ENCODE data around the gene RPS25. TPM values are rescaled to one million over a fixed set of nuclear protein-coding genes. Genes with fewer than 3 reads are reported as not detected.
A peak's percentile ranks its signal among the peaks of the same experiment; 100 is the strongest.
"Not testable (repeated sequence)": the region's sequence is repeated elsewhere in the genome, so short reads cannot be mapped to it uniquely, and the experiment has no call there.

Gene RPS25
- total RNA-seq, 2 experiments from 2014 or later: 1,901 to 1,911 TPM

- Mint-ChIP-seq H3K9me3 (no peaks in the 10 kb centered on the region), H3K27ac (no peak overlapping the region), H3K4me1 (ENCODE audit: low read depth) (peaks cover 22% of the 10 kb centered on the region), H3K4me3 (no peak overlapping the region), H3K36me3 (ENCODE audit: low read depth) (no peaks in the 10 kb centered on the region), H3K27me3 (no peaks in the 10 kb centered on the region)
- intact Hi-C loops (cut with micrococcal nuclease): no loop called here
- POLR2A ChIA-PET: interaction anchor here (0.6 to 1.8 kb wide), 4 partner anchors 10 to 1088 kb away, joined by 3 to 6 read pairs (median 4); partner anchors contain the start of gene HMBS
- ATAC-seq (no peak), DNase-seq (no peak)
- CTCF ChIA-PET: interaction anchor here (0.7 to 1.1 kb wide), 2 partner anchors 18 to 135 kb away, joined by 3 read pairs; no protein-coding TSS in a partner anchor
- no peak for TF ChIP-seq CTCF (IDR thresholded peaks at IDR 0.05)
These were observed 43.1 kb upstream of the RPS25 start for GRCh38 chr11:119061256-119061655.

- H3K9me3 Mint-ChIP-seq; intact Hi-C loops (cut with micrococcal nuclease); CTCF ChIA-PET; ATAC-seq; H3K27ac Mint-ChIP-seq; DNase-seq; H3K27me3 Mint-ChIP-seq; H3K4me3 Mint-ChIP-seq: not testable (repeated sequence)
- Mint-ChIP-seq H3K4me1 (ENCODE audit: low read depth) (peaks cover 26% of the 10 kb centered on the region), H3K36me3 (ENCODE audit: low read depth) (peaks cover 20% of the 10 kb centered on the region)
- POLR2A ChIA-PET: interaction anchor here (1.5 kb wide), 1 partner anchor 23 kb away, joined by 4 read pairs; no protein-coding TSS in a partner anchor
These were observed 41.0 kb upstream of the RPS25 start for GRCh38 chr11:119059128-119059527.

GRCh38 chr11:119057000-119057769 is 39.0 kb upstream of the RPS25 start, which contains the start of gene HYOU1:
Gene HYOU1, minus strand, starts transcription at chr11:119057205. Its CDS starts 1,045 bp downstream, at chr11:119056160.
- Mint-ChIP-seq H3K27ac (peak within 1 kb of the TSS; percentile 95), H3K4me3 (peak within 1 kb of the TSS; percentile 86), H3K27me3 (no peaks in the 10 kb centered on the region), H3K36me3 (ENCODE audit: low read depth) (peaks cover 38% of the 10 kb centered on the region), H3K4me1 (ENCODE audit: low read depth) (peaks cover 35% of the 10 kb centered on the region), H3K9me3 (no peaks in the 10 kb centered on the region)
- intact Hi-C loops (cut with micrococcal nuclease): no loop called here
- TF ChIP-seq CTCF (IDR thresholded peaks at IDR 0.05): no peak
- POLR2A ChIA-PET: interaction anchor here (0.6 to 3.7 kb wide), 26 partner anchors 9 to 208 kb away, joined by 3 to 26 read pairs (median 7); partner anchors contain the start of genes C2CD2L, CENATAC, HINFP and RPS25
- DNase-seq (peak; percentile 100), ATAC-seq (peak; percentile 97)
- CTCF ChIA-PET: interaction anchor here (0.6 to 4.3 kb wide), 7 partner anchors 8 to 117 kb away, joined by 3 to 18 read pairs (median 5); partner anchors contain the start of genes SLC37A4 and VPS11

- Mint-ChIP-seq H3K4me1 (ENCODE audit: low read depth) (peaks cover 39% of the 10 kb centered on the region), H3K36me3 (ENCODE audit: low read depth) (peaks cover 42% of the 10 kb centered on the region), H3K4me3 (peak overlapping the region; percentile 86), H3K27ac (peak overlapping the region; percentile 95), H3K27me3 (no peaks in the 10 kb centered on the region), H3K9me3 (no peaks in the 10 kb centered on the region)
- ChIA-PET POLR2A (interaction anchor here (0.6 to 3.7 kb wide), 27 partner anchors 9 to 208 kb away, joined by 3 to 26 read pairs (median 6); partner anchors contain the start of genes C2CD2L, CENATAC, HINFP and RPS25), CTCF (interaction anchor here (0.6 to 4.3 kb wide), 7 partner anchors 9 to 116 kb away, joined by 3 to 18 read pairs (median 5); partner anchors contain the start of genes SLC37A4 and VPS11)
- TF ChIP-seq CTCF (IDR thresholded peaks at IDR 0.05): no peak
- ATAC-seq (peak; percentile 1), DNase-seq (peak; percentile 51)
- intact Hi-C loops (cut with micrococcal nuclease): no loop called here
These were observed 38.4 kb upstream of the RPS25 start for GRCh38 chr11:119056421-119056999.

- H3K27me3 Mint-ChIP-seq: no peaks in the 10 kb centered on the region
- peaks cover 43% of the 10 kb centered on the region for H3K4me1 Mint-ChIP-seq (ENCODE audit: low read depth)
- CTCF ChIA-PET: interaction anchor here (0.8 to 4.3 kb wide), 11 partner anchors 8 to 265 kb away, joined by 3 to 18 read pairs (median 5); partner anchors contain the start of genes HMBS, SLC37A4 and VPS11
- POLR2A ChIA-PET: interaction anchor here (0.7 to 3.7 kb wide), 21 partner anchors 8 to 147 kb away, joined by 3 to 26 read pairs (median 8); partner anchors contain the start of genes C2CD2L, CENATAC, RPS25 and SLC37A4
- H3K27ac Mint-ChIP-seq: peak overlapping the region; percentile 87
- no peak for ATAC-seq
- TF ChIP-seq CTCF (IDR thresholded peaks at IDR 0.05): peak; percentile 33
- peaks cover 47% of the 10 kb centered on the region for H3K36me3 Mint-ChIP-seq (ENCODE audit: low read depth)
- intact Hi-C loops (cut with micrococcal nuclease): no loop called here
- H3K9me3 Mint-ChIP-seq: no peaks in the 10 kb centered on the region
- peak overlapping the region; percentile 86 for H3K4me3 Mint-ChIP-seq
- DNase-seq: peak; percentile 30
These were observed 37.8 kb upstream of the RPS25 start for GRCh38 chr11:119055901-119056300.

Measured in activated CD8-positive, alpha-beta T cell treated with anti-CD3 and anti-CD28 coated beads for 36 hours (primary cell).